HG03460 (cell line): Measurements from ENCODE around the gene BDKRB1.
"Not testable (repeated sequence)": the region's sequence is repeated elsewhere in the genome, so short reads cannot be mapped to it uniquely, and the experiment has no call there.

Source experiments
- ATAC-seq: cut with Tn5 transposase; IDR thresholded peaks from one replicate; pipeline ENCODE4 v1.9.1; 2021; ENCODE audit not compliant: unreplicated experiment

Gene BDKRB1

GRCh38 chr14:96233661-96234060 lies 22.3 kb upstream of the BDKRB1 start:
- ATAC-seq: no peak

GRCh38 chr14:96235426-96235825 lies 20.6 kb upstream of the BDKRB1 start:
- ATAC-seq: no peak

- no peak for ATAC-seq
Observed at GRCh38 chr14:96237641-96238040, 18.4 kb upstream of the BDKRB1 start.

- ATAC-seq: no peak
Observed at GRCh38 chr14:96238676-96239265, 17.2 kb upstream of the BDKRB1 start.

- no peak for ATAC-seq
Observed at GRCh38 chr14:96239711-96240141, 16.3 kb upstream of the BDKRB1 start.

- no peak for ATAC-seq
Observed at GRCh38 chr14:96240641-96241040, 15.4 kb upstream of the BDKRB1 start.

GRCh38 chr14:96242126-96242525 lies 13.9 kb upstream of the BDKRB1 start:
- no peak for ATAC-seq

GRCh38 chr14:96243785-96244184 lies 12.2 kb upstream of the BDKRB1 start:
- no peak for ATAC-seq

- ATAC-seq: not testable (repeated sequence)
Observed at GRCh38 chr14:96245074-96245473, 10.9 kb upstream of the BDKRB1 start.

- no peak for ATAC-seq
Observed at GRCh38 chr14:96245710-96246538, 10.1 kb upstream of the BDKRB1 start.

- ATAC-seq: no peak
Observed at GRCh38 chr14:96246539-96246847, 9.5 kb upstream of the BDKRB1 start.

GRCh38 chr14:96247031-96247430 lies 9.0 kb upstream of the BDKRB1 start:
- no peak for ATAC-seq

- no peak for ATAC-seq
Observed at GRCh38 chr14:96249029-96249428, 7.0 kb upstream of the BDKRB1 start.

- no peak for ATAC-seq
Observed at GRCh38 chr14:96250485-96250884, 5.5 kb upstream of the BDKRB1 start.

- no peak for ATAC-seq
Observed at GRCh38 chr14:96251656-96252155, 4.3 kb upstream of the BDKRB1 start.

- no peak for ATAC-seq
Observed at GRCh38 chr14:96252323-96252998, 3.5 kb upstream of the BDKRB1 start.

GRCh38 chr14:96252999-96253539 lies 2.9 kb upstream of the BDKRB1 start:
- ATAC-seq: no peak

GRCh38 chr14:96254687-96255086 lies 1.3 kb upstream of the BDKRB1 start:
- ATAC-seq: no peak

GRCh38 chr14:96256407-96256806 lies 397 bp downstream of the BDKRB1 start:
- ATAC-seq: no peak

GRCh38 chr14:96257056-96257455 lies 1.0 kb downstream of the BDKRB1 start:
- no peak for ATAC-seq

- no peak for ATAC-seq
Observed at GRCh38 chr14:96257900-96258299, 1.9 kb downstream of the BDKRB1 start.

GRCh38 chr14:96260341-96260821 lies 4.4 kb downstream of the BDKRB1 start:
- no peak for ATAC-seq
